Cortex of kidney (tissue), 1 donor: ENCODE measurements around the gene NDUFC2.
A peak's percentile ranks its signal among the peaks of the same experiment; 100 is the strongest.
"Not testable (repeated sequence)": the region's sequence is repeated elsewhere in the genome, so short reads cannot be mapped to it uniquely, and the experiment has no call there.

ENCODE experiments used
- DNase-seq: peaks from one replicate; lab custom pipeline; 2025; lab: John Stamatoyannopoulos, UW

NDUFC2 gene

DNA sequence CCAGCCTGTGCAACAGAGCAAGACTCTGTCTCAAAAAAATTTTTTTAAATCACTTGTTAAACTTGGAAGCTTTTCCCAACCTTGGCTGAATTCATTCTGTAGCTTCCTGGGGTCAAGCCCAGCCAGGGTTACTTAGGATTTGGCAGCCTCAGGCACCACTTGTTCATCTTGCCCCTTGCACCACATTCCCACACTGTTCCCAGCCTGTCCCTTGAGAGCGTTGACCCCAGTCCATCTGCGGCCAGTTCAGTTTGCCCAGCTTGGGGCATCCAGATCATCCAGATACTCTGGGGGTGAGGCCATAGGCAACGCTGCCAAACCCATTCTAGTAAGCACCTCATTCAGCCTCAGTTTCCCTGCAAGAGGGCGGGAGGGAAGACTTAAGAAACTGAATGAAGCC, 24.7 kb downstream of the NDUFC2 start:
- DNase-seq: no peak

DNA sequence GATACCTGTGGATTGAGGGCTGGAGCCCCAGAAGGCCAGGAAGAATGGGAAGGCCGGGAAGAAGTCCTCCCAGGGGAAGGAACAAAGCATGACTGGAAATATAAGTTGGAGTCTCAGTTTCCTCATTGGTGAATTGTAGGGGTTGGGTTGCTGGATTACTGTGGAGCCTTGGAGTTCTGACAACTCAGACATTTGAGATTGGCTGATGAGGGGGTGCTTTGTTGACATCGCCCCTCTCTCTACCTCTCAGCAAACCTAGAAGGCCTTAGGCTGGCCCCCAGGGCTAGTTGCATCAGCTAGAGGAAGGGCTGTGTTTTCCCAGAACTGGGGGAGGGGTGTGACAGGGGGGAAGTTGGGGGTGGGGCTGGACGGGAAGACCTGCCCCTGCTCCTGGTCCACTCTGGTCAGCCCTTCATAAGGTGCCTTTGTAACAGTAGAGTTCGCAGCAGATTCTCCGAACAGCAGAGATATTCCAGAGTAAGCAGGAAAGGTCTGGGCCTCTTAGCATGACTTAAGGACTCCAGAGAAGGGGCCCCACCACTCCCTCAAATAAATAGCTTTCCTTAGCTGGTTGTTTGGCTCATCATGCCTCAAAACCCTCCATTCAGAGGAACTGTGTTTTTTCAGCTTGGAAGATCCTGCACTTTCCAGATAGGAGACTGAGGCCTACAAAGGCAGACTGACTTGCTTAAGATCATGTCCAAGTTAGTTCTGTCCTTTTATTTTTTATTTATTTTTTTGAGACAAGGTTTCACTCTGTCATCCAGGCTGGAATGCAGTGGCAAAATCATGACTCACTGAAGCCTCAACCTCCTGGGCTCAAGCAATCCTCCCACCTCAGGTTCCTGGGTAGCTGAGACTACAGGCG, 28.5 kb downstream of the NDUFC2 start:
- no peak for DNase-seq

DNA sequence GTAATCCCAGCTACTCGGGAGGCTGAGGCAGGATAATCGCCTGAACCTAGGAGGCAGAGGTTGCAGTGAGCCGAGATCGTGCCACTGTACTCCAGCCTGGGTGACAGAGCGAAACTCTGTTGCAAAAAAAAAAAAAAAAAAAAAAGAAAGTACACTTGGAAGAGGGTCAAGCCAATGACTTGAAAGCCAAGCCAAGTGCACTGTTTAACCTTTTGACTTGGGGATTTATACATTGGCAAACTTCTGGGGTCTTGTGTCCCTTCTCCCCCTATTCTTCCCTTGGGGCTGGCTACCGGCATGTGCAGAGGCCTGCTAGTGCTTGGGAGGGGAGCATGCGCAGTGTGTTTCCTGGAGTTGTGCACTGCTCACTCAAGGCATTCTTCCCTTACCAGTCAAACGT, 30.3 kb downstream of the NDUFC2 start:
- no peak for DNase-seq

DNA sequence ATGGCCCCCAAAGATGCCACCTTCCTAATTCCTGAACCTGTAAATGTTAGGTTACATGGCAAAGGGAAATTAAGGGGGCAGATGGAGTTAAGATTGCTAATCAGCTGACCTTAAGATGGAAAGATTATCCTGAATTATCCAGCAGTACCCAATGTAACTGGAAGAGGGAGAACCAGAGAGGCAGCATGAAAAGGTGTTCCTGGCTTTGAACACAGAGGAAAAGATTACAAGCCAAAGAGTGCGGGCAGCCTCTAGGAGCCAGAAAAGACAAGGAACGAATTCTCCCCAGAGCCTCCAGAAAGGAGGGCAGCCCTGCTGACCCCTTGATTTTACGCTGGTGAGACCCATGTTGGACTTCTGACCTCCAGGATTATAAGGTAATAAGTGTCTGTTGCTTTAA, 31.1 kb downstream of the NDUFC2 start:
- DNase-seq: no peak

DNA sequence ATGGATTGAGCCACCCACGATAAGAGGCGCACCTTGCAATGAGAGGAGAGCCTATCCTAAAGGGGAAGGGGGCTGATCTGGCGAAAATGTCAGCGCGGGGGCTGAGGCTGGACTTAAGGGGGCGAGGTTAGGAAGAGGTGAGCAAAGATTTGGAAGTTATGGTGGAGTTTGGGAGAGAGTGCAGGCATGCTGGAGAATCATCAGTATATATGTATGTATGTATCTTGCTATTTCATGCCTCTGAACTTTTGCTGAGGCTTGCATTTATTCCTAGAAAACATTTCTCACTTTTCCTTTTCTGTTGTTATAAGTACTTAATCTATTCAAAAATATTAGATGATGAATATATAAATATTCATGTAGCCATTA, 33.2 kb downstream of the NDUFC2 start:
- no peak for DNase-seq

DNA sequence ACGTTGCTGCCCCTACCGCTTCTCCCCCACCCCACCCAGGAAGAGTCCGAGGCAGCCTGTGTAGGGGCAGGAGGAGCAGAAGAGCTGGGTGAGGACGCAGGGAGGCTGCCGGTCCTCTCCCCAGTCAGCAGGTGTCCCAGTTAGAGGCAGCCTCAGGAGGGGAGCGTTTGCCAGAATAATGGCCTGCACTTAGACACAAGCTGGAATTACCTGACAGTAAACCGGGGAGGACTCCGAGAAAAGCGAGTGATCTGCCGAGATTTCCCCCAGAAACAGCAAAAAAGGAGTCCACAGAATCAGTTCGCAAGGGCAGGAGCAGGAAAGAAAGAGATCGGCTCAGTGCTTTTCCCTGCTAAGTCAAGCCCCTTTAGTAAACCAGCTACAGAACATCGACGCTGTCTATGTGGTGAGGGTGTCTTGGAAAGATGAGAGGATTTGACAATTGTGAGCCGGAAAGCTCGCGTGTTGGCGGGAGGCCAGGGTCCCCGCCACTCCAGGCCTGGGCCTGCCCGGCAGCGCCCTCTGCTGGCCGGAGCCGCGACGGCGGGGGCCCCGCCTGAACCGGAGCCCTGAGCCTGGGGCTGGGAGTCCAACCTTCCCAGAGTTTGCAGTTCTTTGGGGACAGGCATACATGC, 33.7 kb downstream of the NDUFC2 start:
- peak; percentile 35 for DNase-seq

DNA sequence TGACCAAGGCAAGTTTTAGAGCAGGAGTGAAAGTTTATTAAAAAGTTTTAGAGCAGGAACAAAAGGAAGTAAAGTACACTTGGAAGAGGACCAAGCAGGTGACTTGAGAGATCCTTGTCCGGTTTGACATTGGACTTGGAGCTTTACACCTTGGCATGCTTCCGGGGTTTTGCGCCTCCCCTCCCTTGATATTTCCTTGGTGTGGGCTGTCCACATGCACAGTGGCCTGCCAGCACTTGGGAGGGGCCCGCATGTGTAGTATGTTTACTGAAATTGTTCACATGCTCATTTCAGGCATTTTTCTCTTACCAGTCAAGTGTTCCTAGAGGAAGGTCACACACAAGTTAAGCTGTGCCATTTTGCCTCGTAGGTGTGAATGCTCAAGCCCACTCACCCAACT, 35.0 kb downstream of the NDUFC2 start:
- DNase-seq: no peak

DNA sequence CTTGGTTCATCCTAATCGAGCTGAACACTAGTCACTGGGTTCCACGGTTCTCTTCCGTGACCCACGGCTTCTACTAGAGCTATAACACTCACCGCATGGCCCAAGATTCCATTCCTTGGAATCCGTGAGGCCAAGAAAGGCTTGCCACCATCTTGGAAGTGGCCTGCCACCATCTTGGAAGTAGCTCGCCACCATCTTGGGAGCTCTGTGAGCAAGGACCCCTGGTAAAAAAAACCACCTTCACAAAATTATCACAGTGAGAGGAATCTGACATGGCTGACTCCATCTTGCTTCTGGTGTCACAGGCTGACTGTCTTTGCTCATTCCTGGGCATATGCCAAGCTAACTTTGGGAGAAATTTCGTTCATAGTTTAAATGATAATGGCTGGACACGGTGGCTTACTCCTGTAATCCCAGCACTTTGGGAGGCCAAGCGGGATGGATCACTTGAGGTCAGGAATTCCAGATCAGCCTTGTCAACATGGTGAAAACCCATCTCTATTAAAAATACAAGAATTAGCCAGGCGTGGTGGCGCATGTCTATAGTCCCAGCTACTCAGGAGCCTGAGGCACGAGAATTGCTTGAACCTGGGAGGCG, 37.7 kb downstream of the NDUFC2 start:
- DNase-seq: no peak

DNA sequence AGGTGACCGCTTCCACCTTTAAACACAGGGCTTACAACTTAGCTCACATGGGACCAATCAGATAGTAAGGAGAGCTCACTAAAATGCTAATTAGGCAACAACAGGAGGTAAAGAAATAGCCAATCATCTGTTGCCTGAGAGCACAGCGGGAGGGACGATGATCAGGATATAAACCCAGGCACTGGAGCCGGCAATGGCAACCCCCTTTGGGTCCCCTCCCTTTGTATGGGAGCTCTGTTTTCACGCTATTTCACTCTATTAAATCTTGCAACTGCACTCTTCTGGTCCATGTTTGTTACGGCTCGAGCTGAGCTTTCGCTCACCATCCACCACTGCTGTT, 38.3 kb downstream of the NDUFC2 start:
- DNase-seq: not testable (repeated sequence)

DNA sequence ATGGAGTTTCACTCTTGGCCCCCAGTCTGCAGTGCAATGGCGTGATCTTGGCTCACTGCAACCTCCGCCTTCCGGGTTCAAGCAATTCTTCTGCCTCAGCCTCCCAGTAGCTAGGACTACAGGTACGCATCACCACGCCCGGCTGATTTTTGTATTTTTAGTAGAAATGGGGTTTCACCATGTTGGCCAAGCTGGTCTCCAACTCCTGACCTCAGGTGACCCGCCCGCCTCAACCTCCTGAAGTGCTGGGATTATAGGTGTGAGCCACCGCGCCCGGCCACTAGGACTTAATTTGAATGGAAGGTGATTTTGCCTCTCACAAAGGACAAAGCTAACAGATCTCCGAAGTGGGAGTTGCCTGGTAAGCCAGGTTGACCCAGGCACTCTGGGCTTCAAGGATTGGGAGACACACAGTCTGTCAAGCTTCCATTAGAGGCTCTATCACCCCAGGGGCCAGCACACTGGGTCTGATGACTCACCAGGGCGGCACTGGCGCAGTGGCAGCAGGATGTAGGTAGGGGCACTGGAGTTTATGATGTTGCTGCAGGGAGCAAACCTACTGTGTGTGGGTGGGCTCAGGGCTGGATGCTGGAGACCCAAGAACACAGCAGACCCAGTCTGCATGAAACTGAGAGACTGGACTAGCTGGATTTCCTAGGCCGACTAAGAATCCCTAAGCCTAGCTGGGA, 38.8 kb downstream of the NDUFC2 start:
- DNase-seq: no peak

DNA sequence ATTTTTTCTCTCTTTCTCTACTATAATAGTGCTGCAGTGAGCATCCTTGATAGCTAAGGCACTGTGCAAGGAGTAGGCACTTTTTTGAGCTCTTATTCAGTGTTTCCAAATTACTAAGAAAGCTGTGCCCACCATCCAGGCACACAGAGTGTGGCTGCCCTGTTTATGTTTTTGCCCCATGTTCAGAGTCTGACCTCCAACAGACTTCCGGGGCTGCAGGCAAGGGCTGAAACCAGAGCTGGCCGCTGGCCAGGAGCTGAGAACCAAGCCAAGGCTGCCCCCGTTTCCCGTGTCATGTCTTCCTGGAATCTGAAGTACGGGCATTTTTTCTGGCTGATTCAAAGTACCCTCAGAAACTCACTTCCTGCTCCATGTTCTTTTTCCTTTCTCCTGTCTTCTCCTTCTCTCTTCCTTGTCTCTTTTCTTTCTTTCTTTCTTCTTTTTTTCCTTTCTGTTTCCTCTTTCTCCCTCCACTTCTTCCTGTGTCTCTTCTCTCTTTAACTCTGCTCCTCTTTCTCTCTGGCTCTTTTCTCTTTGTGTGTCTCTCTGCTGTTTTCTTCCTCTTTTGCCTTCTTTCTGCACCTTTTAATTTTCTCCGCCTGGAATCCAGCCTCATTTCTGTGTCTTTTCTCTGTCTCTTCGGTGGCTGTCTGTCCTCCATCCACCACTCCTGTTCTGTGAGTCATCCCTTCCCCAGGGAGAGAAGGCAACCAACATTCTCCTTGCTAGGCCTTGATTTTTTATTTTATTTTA, 39.6 kb downstream of the NDUFC2 start:
- no peak for DNase-seq

DNA sequence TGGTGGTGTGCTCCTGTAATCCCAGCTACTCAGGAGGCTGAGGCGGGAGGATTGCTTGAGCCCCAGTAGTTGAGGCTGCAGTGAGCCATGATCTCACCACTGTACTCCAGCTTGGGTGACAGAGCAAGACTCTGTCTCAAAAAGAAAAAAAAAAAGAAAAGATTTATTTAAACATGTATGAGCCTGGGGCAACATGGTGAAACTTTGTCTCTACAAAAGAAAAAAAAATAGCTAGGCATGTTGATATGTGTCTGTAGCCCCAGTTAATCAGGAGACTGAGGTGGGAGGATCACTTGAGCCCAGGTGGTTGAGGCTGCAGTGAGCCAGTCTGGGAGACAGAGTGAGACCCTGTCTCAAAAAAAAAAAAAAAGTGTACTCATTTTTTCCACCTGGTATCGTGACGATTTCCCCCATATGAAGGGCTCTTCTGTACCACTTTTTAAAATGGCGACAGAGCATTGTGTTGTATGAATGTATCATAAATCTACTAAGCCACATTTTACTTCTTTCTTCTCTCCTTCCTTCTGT, 40.2 kb downstream of the NDUFC2 start:
- DNase-seq: no peak

DNA sequence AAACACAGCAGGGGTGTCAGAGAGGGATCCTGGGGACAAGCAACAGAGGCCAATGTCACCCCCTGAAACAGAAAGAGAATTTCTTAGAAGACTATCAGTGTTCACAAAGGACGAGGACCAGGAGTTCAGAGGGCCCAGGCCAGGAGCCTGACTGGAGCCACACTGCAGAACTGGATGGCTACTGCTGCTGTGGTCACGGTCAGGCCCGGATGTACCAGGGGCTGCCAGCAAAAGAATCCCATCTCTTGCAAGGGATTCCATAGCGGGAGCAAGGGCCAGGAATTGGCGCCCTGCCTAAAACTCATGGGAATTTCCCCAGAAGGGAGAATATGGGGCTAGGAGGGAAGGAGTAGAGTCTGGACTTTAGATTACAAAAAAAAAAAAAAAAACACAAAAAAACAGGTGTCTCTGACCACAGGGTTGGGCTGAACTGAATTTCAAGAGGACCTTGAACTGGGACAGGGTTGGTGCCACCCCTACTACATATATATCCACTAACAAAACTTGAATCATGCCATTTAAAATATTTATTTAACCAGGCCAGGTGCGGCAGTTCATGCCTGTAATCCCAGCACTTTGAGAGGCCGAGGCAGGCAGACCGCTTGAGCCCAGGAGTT, 40.9 kb downstream of the NDUFC2 start:
- DNase-seq: no peak

DNA sequence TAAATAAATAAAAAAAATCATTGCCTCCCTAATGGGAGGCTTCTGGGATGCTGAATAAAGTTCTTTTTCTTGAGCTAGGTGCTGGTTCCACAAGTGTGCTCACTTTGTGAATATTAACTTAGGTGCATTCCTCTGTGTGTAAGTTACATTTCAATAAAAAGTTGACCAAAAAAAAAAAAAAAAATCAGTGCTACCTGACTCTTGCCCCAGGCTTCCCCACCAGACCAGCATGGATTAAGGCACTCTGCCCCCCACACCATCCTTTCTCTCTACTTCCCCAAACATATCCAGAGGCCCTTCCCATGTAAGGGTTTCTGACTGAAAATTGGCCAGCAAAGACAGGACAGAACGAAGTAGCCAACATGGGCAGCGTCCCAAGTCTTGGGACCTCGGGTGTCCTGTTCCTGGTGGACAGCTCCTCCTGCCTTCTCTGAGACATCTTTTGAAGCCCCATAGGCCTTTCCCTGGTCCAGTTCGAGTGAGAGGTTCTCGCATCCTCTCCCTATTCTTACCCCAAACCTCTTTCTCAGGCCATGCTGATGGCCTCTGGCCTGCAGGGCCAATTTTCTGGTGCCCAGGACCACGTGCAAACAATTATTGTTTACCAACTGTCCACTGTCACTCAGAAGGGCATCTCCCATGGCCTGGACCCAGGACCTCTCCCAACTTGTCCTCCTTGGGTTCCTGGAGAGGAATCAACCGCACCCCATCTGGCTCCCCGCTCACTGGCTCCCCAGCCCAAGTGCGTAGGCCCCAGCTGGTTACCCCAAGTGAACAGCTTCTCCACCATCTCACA, 41.6 kb downstream of the NDUFC2 start:
- no peak for DNase-seq

DNA sequence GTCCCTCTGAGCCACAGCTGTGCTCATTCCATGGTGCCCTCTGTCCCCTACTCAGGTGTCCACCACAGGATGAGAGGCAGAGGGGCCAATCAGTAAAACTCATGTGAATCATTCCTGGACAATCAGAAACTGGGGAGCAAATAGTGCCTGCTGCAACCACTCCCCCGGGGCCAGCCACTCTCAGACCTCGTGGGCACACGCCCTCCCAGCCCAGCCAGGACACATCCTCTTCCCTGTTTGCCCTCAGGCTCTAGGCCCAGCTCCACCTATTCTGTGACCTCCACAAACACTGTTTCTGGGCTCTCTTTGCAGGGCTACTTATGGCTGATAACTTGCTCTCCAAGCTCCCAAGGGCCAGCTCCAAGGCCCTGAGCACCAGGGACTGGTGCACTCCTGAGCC, 42.6 kb downstream of the NDUFC2 start:
- DNase-seq: no peak

DNA sequence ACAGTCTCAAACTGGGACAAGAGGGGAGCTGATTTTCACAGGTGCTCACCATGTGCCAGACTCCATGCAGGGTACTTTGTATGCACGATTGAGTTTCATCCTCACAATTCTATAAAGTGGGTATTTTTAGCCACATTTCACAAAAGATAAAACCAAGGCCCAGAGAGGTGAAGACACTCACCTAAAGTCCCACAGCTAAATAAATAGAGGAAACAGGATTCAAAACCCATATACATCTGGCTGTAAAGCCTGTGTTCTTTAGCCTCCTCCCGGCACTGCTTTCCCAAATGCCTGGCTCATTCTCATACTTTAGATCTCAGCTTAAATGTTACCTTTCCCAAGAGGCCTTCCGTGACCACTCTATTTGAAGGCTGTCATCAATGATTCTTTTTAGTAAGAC, 43.3 kb downstream of the NDUFC2 start:
- no peak for DNase-seq

DNA sequence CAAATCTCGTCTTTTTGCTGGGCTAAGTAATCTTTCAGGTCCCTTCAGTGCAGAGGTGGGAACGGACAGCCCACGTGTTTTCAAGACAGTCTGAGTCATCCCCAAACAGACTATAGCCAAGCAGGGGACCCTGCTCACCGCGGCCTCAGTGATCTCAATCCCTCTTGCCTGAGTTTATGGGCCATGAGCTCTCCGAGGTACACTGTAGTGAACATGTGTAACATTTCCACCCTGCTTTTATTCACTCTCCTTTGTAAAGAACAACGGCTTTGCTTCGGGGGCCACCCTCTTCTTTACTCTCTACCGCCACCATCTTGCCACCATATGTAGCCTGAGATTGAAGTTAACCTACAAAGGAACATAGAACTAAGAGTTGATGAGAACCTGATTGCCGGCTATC, 45.0 kb downstream of the NDUFC2 start:
- DNase-seq: no peak

DNA sequence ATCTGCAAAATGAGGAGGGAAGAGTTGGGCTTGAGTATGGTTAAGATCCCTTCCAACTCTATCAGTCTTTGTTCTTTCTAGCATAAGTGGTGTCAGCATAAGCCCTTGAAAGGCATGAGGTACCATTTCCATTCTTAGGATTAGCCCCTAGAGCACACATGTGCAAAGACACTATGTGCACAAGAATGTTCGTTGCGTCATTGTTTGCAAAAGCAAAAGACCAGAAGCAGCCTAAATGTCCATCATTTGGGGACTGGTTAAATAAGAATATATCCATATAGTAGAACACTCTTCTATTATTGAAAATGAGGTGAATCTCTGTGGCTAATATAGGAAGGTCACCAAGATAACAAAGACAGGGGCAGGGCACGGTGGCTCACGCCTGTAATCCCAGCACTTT, 46.6 kb downstream of the NDUFC2 start:
- no peak for DNase-seq

DNA sequence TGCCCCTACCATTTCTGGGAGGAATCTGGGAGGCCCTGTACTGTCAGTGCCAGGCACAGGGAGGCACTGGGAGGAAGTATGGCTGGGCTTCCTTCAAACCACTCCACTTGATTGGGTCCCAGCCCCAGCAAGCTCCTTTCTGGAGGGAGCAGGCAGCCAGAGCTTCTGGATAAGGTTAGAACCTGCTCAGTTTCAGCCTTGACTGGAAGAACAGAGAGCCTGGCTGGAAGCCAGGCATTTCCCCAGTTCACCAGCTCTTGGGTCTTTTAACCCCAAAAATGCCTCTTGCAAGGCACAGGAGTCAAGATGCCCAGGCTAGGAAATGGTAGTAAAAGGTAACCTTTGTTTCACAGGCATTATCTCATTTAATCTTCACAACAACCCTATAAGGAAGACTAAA, 47.6 kb downstream of the NDUFC2 start:
- no peak for DNase-seq

DNA sequence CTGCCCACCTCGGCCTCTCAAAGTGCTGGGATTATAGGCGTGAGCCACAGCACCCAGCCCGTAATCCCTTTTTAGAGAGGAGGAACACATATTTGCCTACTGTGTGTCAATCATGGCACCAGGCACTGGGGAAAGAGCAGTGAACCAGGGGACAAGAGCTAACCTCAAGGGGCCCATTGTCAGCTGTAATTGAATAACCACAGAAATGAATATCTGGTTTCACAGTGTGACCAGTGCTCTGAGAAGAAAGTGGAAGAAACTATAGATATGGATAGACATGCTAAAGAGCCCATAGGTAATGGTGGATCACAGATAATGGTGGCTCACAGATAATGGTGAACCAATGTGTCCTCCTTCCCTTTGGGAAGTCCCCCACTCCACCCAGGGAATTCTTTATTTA, 48.0 kb downstream of the NDUFC2 start:
- DNase-seq: no peak
